NCI-H526 treated with DMSO at 0.1 percent for 48 hours (cell line): ENCODE measurements around the gene APRT.
"Not testable (repeated sequence)": the region's sequence is repeated elsewhere in the genome, so short reads cannot be mapped to it uniquely, and the experiment has no call there.

ENCODE experiments used
- DNase-seq: peaks from one replicate; lab custom pipeline; 2025; lab: John Stamatoyannopoulos, UW

The APRT gene

GRCh38 chr16:88841521-88842307 is 30.0 kb upstream of the APRT start:
- DNase-seq: no peak

DNA sequence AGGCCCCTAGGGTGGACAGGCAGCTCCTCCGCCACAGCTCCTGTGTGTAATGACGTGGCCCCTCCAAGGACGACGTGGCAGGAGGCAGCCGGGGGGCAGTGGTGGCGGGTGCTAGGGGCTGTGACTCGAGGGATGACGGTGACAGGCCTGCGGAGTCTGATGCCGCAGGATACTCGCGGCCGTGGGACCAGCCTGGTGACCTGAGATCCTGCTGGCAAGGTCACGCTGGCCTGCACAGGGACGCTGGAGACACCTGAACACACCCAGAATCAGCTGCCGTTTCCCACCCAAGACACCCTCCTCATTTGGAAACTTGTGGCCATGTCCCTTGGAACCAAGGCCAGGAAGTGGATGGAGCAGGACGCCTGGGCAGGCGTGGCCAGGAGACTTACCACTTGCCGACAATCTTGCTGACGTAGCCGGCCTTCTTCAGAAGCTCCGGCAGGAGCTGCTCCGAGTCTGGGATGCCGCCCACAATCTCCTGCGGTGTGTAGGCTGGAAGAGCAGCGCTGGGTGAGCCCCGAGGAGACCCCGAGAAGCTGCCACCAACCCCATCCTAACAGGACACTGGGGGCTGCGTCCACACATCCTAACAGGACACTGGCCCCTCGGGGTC is 29.0 kb upstream of the APRT start:
- DNase-seq: no peak

- DNase-seq: no peak
These were observed 28.2 kb upstream of the APRT start for GRCh38 chr16:88839745-88840599.

DNA sequence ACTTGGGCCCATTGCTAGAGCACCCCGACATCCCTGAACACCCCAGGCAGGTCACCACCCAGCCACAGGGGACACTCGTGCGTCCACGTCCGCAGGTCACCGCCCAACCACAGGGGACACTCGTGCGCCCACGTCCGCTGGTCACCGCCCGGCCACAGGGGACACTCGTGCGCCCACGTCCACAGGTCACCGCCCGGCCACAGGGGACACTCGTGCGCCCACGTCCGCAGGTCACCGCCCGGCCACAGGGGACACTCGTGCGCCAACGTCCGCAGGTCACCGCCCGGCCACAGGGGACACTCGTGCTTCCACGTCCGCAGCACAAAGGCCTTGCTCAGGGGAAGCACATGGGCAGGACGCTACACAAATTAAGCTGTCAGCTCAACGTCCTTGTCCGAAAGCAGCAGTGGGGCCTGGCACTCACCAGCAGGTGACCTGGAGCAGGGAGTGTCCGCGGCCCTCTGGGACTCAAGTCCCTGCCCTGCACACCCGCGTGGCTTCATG is 27.4 kb upstream of the APRT start:
- no peak for DNase-seq

DNA sequence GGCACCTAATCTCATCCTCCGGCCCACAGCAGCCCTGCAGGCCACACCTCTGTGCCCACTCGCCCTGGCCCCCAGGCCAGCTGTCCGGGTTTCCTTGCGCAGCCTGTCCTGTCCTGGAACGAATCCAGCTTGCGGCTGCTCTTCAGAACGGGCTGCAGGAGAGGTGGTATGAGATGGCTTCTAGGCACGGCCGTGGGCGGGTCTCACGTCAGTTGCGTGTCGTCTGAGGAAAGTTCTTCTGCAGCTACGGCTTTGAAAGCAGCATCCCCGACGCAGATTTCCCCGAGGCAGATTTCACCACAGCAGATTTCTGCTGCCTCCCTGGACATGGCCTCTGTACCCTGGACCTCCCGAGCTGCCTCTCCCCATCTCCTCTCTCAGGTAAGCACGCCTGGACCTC is 26.8 kb upstream of the APRT start:
- no peak for DNase-seq

DNA sequence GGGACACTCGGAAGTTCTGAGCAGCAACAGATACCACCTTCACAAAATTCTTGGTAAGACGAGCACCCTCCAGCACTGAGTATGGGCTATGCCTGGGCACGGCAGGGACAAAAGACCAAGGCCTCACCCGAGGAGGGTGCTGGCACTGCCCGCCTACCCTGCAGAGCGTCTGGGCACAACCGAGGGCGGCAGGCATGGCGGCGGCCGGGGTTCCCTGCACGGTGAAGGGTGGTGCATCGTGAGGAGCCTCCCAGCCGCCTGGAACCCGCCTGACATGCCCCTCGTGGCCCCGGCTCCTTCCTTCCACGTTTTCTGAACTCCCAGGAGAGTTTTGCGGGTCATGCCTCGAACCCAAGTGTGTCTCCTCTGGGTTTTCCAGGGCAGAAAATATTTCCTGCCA is 26.1 kb upstream of the APRT start:
- no peak for DNase-seq

DNA sequence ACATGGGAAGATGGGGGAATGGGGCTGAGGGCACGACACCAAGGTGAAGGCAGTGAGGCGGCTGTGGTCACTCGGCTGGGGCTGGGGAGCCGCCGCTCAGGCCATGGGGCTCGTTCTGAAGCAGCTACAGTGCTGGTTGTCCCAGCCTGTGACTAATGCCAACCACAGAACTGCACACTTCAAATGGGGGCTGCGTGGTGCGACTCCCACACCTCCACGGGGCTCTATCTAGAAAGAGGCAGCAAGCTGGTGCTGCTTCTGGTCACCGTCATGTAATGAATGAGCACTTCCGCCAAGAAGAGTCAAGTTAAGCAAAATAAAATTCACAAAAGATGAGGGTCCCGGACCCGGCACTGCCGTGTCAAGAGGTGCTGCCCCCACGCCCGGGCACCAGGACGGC is 25.1 kb upstream of the APRT start:
- DNase-seq: no peak

GRCh38 chr16:88835818-88836217 is 24.1 kb upstream of the APRT start:
- no peak for DNase-seq

DNA sequence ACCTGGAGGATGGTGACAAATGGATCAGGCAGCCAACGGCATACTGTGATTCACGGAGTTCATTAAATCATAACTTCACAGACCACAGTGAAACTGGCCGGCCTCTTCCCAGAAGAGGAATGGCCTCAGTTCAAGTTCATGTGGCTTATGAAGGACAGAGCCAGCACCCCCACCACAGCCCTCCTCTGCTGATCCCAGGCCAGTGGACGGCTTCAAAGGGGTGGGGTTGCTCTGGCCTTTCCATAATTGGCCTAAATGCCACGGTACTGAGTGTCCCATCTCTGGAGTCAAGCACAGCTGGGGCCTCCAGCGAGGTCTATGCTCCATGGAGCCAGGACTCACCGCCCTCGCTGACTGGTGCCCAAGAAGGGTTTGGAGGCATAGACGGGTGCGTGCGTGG is 23.7 kb upstream of the APRT start:
- no peak for DNase-seq

- DNase-seq: no peak
These were observed 22.9 kb upstream of the APRT start for GRCh38 chr16:88834670-88835069.

- no peak for DNase-seq
These were observed 21.4 kb upstream of the APRT start for GRCh38 chr16:88833086-88833485.

DNA sequence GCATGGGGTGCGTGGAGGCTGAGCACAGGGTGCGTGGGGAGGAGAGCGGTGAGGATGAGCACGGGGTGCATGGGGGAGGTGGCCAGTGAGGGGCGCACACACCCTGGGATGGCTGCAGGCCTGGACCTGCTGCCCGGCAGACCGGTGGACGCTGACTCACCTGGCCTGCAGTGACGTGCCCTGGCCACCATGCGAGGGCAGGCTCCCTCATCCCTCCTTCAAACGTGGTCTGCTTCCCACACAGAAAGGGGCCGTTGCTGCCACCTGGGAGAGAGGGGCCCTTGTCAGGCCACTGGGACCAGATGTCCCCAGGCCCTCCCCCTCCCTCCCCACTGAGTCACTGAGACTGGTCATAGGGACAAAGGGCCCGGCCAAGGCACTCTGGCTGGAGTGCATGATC is 20.1 kb upstream of the APRT start:
- no peak for DNase-seq

DNA sequence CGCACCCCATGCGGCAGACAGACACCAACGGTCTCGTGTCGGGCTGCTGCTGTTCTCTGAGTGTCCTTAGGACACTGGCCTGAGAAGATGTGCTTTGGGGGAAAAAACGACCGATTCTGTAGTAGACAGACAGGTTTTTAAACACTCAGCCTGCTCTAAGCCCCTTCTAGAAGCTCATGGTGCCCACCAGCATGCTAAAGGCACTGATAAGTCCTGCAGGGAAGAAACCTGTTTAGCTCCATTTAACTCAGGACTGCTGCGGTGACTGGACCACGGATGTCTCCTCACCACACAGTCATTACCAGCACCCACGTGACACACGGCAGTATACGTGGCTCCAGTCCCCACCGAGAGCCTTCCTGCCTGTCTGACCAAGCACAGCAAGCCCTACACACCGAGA is 19.1 kb upstream of the APRT start:
- no peak for DNase-seq

DNA sequence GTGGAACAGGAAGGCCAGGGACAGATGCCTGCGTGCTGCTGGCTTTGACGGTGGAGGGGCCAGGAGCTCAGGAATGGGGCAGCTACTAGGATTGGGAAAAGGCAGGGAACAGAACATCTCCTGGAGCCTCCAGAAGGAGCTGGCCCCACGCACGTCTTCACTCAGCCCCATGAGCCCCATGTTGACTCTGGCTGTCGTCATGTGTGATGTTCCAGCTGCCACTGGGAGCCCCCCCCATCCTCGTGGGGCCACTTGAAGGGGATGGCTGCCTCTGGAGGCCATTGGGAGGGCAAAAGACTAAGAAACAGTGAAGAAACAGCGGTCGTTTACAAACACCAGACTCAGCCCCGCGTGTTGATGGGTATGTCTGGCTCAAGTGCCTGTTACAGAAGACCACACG is 18.5 kb upstream of the APRT start:
- no peak for DNase-seq

DNA sequence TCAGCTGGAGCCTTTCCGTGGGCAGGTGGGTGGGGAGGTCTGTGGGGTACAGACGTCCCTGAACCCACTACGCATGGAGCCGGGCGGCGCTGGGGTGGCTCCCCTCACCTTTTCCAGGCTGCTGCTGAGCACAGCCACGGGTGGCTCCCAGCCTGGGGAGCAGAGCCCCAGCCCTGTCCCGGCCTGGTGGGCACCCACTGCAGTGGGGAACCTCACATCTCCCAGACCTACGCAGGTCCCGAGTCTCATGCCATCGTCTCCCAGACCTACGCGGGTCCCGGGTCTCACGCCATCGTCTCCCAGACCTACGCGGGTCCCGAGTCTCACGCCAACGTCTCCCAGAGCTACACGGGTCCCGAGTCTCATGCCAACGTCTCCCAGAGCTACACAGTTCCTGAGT is 17.0 kb upstream of the APRT start:
- no peak for DNase-seq

DNA sequence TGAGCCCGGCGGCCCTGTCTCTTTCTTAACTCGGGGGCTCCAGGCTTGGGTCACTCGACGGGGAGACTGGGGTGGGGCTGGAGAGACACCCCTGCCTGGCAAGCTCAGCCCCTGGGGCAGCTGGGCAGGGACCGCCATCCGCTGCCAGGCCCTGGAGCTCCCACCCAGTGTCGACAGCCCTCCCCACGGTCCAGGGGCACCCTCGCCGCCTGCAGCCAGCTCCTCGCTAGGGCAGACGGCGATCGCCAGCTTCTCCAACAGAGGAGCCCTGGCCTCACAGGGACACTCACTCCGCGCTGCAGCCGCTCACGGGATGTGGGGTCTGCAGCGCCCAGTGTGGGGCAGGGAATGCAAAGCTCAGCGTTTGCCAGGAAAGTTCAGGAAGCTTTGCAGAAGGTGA is 16.0 kb upstream of the APRT start:
- no peak for DNase-seq

GRCh38 chr16:88826070-88826840 is 14.5 kb upstream of the APRT start:
- DNase-seq: no peak

- DNase-seq: no peak
These were observed 13.4 kb upstream of the APRT start for GRCh38 chr16:88825146-88825545.

GRCh38 chr16:88824256-88825077 is 12.7 kb upstream of the APRT start:
- no peak for DNase-seq

DNA sequence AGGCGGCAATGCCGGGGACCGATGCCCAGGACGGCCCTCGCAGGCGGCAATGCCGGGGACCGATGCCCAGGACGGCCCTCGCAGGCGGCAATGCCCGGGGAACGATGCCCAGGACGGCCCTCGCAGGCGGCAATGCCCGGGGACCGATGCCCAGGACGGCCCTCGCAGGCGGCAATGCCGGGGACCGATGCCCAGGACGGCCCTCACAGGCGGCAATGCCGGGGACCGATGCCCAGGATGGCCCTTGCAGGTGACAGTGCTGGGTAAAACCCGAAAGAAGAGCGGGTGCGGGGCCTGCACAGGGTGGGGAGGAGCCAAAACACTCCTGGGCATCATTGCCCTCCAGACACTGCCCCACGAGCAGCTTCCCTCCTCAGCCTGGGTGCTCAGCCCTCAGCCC is 11.9 kb upstream of the APRT start:
- DNase-seq: not testable (repeated sequence)
